ENCODE results near the gene LGALS9. TPM values are rescaled to one million over a fixed set of nuclear protein-coding genes. Genes with fewer than 3 reads are reported as not detected.
A peak's percentile ranks its signal among the peaks of the same experiment; 100 is the strongest.
"Not testable (repeated sequence)": the region's sequence is repeated elsewhere in the genome, so short reads cannot be mapped to it uniquely, and the experiment has no call there.

LGALS9 gene
- polyA plus RNA-seq, 3 donors: 17.2 to 19.7 (median 18.4) TPM

GRCh38 chr17:27651411-27652345 is 20.7 kb downstream of the LGALS9 start:
- peak; percentile 21 for DNase-seq

GRCh38 chr17:27653449-27653971 is 22.5 kb downstream of the LGALS9 start:
- DNase-seq: not testable (repeated sequence)

GRCh38 chr17:27654136-27654535 is 23.1 kb downstream of the LGALS9 start:
- no peak for DNase-seq

- peak; percentile 61 for DNase-seq
These were observed 23.9 kb downstream of the LGALS9 start for GRCh38 chr17:27654654-27655524.

GRCh38 chr17:27655525-27656111 is 24.6 kb downstream of the LGALS9 start:
- not testable (repeated sequence) for DNase-seq

- DNase-seq: not testable (repeated sequence)
These were observed 25.6 kb downstream of the LGALS9 start for GRCh38 chr17:27656620-27657019.

GRCh38 chr17:27657620-27658019 is 26.6 kb downstream of the LGALS9 start:
- peak; percentile 7 for DNase-seq

GRCh38 chr17:27659683-27660082 is 28.7 kb downstream of the LGALS9 start:
- DNase-seq: no peak

- no peak for DNase-seq
These were observed 29.4 kb downstream of the LGALS9 start for GRCh38 chr17:27660436-27660835.

- DNase-seq: no peak
These were observed 33.1 kb downstream of the LGALS9 start for GRCh38 chr17:27663936-27664605.

- no peak for DNase-seq
These were observed 33.6 kb downstream of the LGALS9 start for GRCh38 chr17:27664606-27664965.

GRCh38 chr17:27665549-27665948 is 34.6 kb downstream of the LGALS9 start:
- DNase-seq: no peak

- not testable (repeated sequence) for DNase-seq
These were observed 35.3 kb downstream of the LGALS9 start for GRCh38 chr17:27666270-27666669.

GRCh38 chr17:27666831-27667560 is 36.0 kb downstream of the LGALS9 start:
- DNase-seq: no peak

- DNase-seq: no peak
These were observed 36.9 kb downstream of the LGALS9 start for GRCh38 chr17:27667656-27668487.

- no peak for DNase-seq
These were observed 37.5 kb downstream of the LGALS9 start for GRCh38 chr17:27668488-27668823.

GRCh38 chr17:27669136-27669535 is 38.1 kb downstream of the LGALS9 start:
- DNase-seq: no peak

GRCh38 chr17:27669850-27670249 is 38.9 kb downstream of the LGALS9 start:
- no peak for DNase-seq

GRCh38 chr17:27670791-27671590 is 40.0 kb downstream of the LGALS9 start:
- DNase-seq: no peak

Measured in renal pelvis (tissue), 4 donors.